ENCODE results near the gene CANT1. TPM values are rescaled to one million over a fixed set of nuclear protein-coding genes. Genes with fewer than 3 reads are reported as not detected.

The CANT1 gene
- total and polyA plus RNA-seq, 2 of the 13 experiments (the other 11 are each of a cell fraction or from before 2014, with no cell fraction given), result 34.1 to 42.1 TPM

DNA sequence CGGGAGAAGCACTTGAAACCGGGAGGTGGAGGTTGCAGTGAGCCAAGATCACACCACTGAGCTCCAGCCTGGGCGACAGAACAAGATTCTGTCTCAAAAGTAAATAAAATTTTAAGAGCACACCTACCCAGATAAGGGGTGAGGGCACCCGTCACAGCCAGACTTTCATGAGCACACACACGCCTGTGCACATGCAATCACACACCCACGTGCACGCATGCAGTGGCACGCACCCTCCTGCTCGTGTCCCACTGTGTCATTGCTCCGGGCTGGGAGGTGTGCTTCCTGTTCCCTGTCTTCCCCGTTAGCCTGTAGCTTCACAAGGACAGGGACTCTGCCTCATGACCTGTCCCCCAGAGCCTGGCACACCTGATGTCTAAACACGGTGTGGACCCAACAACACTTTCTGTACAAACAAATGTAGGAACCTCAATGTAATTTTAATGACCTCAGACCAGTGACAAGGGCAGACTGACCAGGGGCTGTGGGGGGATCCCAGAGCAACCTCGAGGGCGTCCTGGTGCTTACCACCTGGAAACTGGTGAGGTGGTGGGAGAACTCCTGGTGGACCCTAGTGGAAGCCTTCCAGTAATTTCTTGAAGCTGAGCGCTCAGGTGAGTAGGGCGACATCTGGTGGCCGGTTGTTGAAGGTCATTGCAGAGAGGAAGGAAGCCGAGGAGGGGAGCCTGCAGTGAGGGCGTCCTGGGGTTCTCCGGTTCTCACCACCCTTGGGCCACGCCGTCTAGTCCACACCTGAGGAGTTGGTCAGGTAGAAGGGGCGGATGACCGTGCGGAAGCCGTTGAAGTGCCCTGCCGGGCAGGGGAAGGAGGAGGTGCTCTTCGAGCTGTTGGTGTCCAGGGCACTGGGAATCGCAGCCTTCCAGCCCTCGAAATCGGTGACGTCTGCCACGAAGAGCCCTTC lies 38.5 kb downstream of the CANT1 start (continued):
- TF ChIP-seq ETV5 (CRISPR knock-in tag; IDR thresholded peaks at IDR 0.05; ENCODE audit: borderline replicate concordance), result 0 out of 2 replicates have a peak, but pooled peaks have one; percentile 24
- no peak for TF ChIP-seq ZNF577 (CRISPR knock-in tag; IDR thresholded peaks at IDR 0.05; ENCODE audit: borderline replicate concordance, low read depth)
- TF ChIP-seq PRMT3 (CRISPR knock-in tag; IDR thresholded peaks at IDR 0.05; ENCODE audit: borderline replicate concordance, low read depth), result 0 out of 2 replicates have a peak, but pooled peaks have one; percentile 14
- no peak for TF ChIP-seq PCBP1 (IDR thresholded peaks at IDR 0.05; ENCODE audit: borderline replicate concordance, low read depth, low read length)
- TF ChIP-seq, protein P1, sequence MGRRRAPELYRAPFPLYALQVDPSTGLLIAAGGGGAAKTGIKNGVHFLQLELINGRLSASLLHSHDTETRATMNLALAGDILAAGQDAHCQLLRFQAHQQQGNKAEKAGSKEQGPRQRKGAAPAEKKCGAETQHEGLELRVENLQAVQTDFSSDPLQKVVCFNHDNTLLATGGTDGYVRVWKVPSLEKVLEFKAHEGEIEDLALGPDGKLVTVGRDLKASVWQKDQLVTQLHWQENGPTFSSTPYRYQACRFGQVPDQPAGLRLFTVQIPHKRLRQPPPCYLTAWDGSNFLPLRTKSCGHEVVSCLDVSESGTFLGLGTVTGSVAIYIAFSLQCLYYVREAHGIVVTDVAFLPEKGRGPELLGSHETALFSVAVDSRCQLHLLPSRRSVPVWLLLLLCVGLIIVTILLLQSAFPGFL (CRISPR knock-in tag; IDR thresholded peaks at IDR 0.05), result no peak
- 0 out of 2 replicates have a peak, but pooled peaks have one; percentile 38 for TF ChIP-seq ZNF563 (CRISPR knock-in tag; IDR thresholded peaks at IDR 0.05)
- no peak; the same call in 1 of the 2 replicates for TF ChIP-seq DNMT1 (CRISPR knock-in tag; IDR thresholded peaks at IDR 0.05)
- TF ChIP-seq NCOA1 (CRISPR knock-in tag; IDR thresholded peaks at IDR 0.05), result no peak
- 0 out of 2 replicates have a peak, but pooled peaks have one; percentile 48 for TF ChIP-seq ZSCAN9 (CRISPR knock-in tag; IDR thresholded peaks at IDR 0.05; ENCODE audit: borderline replicate concordance)
- TF ChIP-seq XRCC5 (optimal IDR thresholded peaks at IDR 0.05; ENCODE audit: low read length), result peak; percentile 86
- TF ChIP-seq HDAC1 (CRISPR knock-in tag; IDR thresholded peaks at IDR 0.05), result no peak
- TF ChIP-seq KDM3A (CRISPR knock-in tag; IDR thresholded peaks at IDR 0.05; ENCODE audit: low read depth), result peak; percentile 83; the same call in 1 of the 2 replicates
- TF ChIP-seq ARNTL (CRISPR knock-in tag; IDR thresholded peaks at IDR 0.05), result 0 out of 2 replicates have a peak, but pooled peaks have one; percentile 39
- no peak for TF ChIP-seq ZNF441 (CRISPR knock-in tag; IDR thresholded peaks at IDR 0.05; ENCODE audit: borderline replicate concordance)
- TF ChIP-seq NR2F6 (IDR thresholded peaks at IDR 0.05), result no peak
- no peak; the same call in 1 of the 2 replicates for TF ChIP-seq NR2F6 (CRISPR knock-in tag; IDR thresholded peaks at IDR 0.05)
- peak; percentile 38; the same call in 1 of the 2 replicates for TF ChIP-seq THAP11 (CRISPR knock-in tag; IDR thresholded peaks at IDR 0.05)
- TF ChIP-seq, protein P2, sequence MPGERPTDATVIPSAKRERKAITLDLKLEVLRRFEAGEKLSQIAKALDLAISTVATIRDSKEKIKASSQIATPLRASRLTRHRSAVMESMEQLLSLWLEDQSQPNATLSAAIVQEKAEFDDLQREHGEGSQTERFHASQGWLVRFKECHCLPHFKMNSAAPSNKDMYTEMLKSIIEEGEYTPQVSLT (CRISPR knock-in tag; IDR thresholded peaks at IDR 0.05; ENCODE audit: borderline replicate concordance, low read depth), result no peak
- no peak for TF ChIP-seq ZNF841 (CRISPR knock-in tag; IDR thresholded peaks at IDR 0.05; ENCODE audit: borderline replicate concordance)
- no peak for TF ChIP-seq TEAD2 (CRISPR knock-in tag; IDR thresholded peaks at IDR 0.05)
- no peak for TF ChIP-seq IKZF1 (IDR thresholded peaks at IDR 0.05)
- TF ChIP-seq ZNF557 (CRISPR knock-in tag; IDR thresholded peaks at IDR 0.05), result no peak
- TF ChIP-seq RARA (CRISPR knock-in tag; IDR thresholded peaks at IDR 0.05), result no peak
- no peak; the same call in 1 of the 2 replicates for TF ChIP-seq ZFYVE20 (CRISPR knock-in tag; IDR thresholded peaks at IDR 0.05; ENCODE audit: borderline replicate concordance, low read depth)
- TF ChIP-seq ZNF790 (CRISPR knock-in tag; IDR thresholded peaks at IDR 0.05; ENCODE audit: borderline replicate concordance), result no peak
- TF ChIP-seq, protein P3, sequence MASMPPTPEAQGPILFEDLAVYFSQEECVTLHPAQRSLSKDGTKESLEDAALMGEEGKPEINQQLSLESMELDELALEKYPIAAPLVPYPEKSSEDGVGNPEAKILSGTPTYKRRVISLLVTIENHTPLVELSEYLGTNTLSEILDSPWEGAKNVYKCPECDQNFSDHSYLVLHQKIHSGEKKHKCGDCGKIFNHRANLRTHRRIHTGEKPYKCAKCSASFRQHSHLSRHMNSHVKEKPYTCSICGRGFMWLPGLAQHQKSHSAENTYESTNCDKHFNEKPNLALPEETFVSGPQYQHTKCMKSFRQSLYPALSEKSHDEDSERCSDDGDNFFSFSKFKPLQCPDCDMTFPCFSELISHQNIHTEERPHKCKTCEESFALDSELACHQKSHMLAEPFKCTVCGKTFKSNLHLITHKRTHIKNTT (CRISPR knock-in tag; IDR thresholded peaks at IDR 0.05), result no peak
- TF ChIP-seq ZNF543 (CRISPR knock-in tag; IDR thresholded peaks at IDR 0.05), result no peak
- TF ChIP-seq MXI1 (IDR thresholded peaks at IDR 0.05; ENCODE audit: borderline replicate concordance, low read depth, low read length), result peak; percentile 41; the same call in 1 of the 3 replicates
- TF ChIP-seq SP1 (IDR thresholded peaks at IDR 0.05), result no peak
- peak; percentile 36 for TF ChIP-seq SP1 (CRISPR knock-in tag; IDR thresholded peaks at IDR 0.05)
